KMS-11 (cell line): ENCODE results near the gene CHPT1.

Experiments
- H2AFZ ChIP-seq: fragments of 200-600 bp; sonication (generic); 2 replicates; pipeline ENCODE4 v1.6.1; 2016; ENCODE audit warnings: antibody characterized with exemption, mixed run types, low read depth
- H3K27ac ChIP-seq: fragments of 200-600 bp; sonication (generic); 2 replicates; pipeline ENCODE4 v1.6.1; 2016; ENCODE audit warnings: mild to moderate bottlenecking, mixed run types
- H3K27me3 ChIP-seq: fragments of 200-600 bp; sonication (generic); 2 replicates; pipeline ENCODE4 v1.6.1; 2017; ENCODE audit warnings: mild to moderate bottlenecking, low read depth, mixed run types, moderate library complexity; ENCODE audit not compliant: insufficient read depth
- H3K36me3 ChIP-seq: fragments of 200-600 bp; sonication (generic); 2 replicates; pipeline ENCODE4 v1.6.1; 2017; ENCODE audit warnings: mild to moderate bottlenecking, mixed run types; ENCODE audit not compliant: insufficient read depth
- H3K4me1 ChIP-seq: fragments of 200-600 bp; sonication (generic); 2 replicates; pipeline ENCODE4 v1.6.1; 2016; ENCODE audit warnings: mild to moderate bottlenecking, low read depth, mixed run types; ENCODE audit not compliant: poor library complexity, severe bottlenecking
- H3K4me2 ChIP-seq: fragments of 200-600 bp; sonication (generic); 2 replicates; pipeline ENCODE4 v1.7.0; 2016; ENCODE audit warnings: mild to moderate bottlenecking, mixed run types
- H3K4me3 ChIP-seq: fragments of 200-600 bp; sonication (generic); IDR thresholded peaks from 2 replicates; pipeline ENCODE4 v1.6.1; 2017; ENCODE audit warnings: low read depth, low read length, mixed read lengths; ENCODE audit not compliant: insufficient read depth
- H3K79me2 ChIP-seq: fragments of 200-600 bp; sonication (generic); 2 replicates; pipeline ENCODE4 v1.6.1; 2016; ENCODE audit warnings: low read depth, mixed run types; ENCODE audit not compliant: insufficient read depth
- H3K9ac ChIP-seq: fragments of 200-600 bp; sonication (generic); 2 replicates; pipeline ENCODE4 v1.6.1; 2016; ENCODE audit warnings: mild to moderate bottlenecking, mixed run types
- H4K20me1 ChIP-seq: fragments of 200-600 bp; sonication (generic); 2 replicates; pipeline ENCODE4 v1.6.1; 2016; ENCODE audit warnings: mild to moderate bottlenecking, mixed run types; ENCODE audit not compliant: insufficient read depth
- CTCF ChIP-seq: fragments of 200-600 bp; sonication (generic); conservative IDR thresholded peaks from 2 replicates; pipeline ENCODE4 v1.6.1; 2017; ENCODE audit warnings: low read depth, mild to moderate bottlenecking, antibody characterized with exemption, low read length, moderate library complexity, mixed read lengths

The CHPT1 gene

DNA sequence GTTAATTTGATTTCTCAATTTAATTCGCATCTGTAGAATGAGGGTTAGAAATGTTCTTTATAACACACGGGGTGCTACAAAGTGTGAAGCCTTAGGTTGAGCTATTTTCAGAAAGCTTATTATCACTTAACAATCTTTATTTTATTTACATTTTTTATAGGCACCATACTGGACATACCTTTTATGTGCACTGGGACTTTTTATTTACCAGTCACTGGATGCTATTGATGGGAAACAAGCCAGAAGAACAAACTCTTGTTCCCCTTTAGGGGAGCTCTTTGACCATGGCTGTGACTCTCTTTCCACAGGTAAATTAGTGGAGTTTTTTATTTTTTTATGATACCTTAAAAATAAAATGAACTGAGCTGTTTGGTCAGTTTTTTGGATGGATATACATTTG is 16.5 kb downstream of the CHPT1 start:
- Histone ChIP-seq H3K79me2 (no peaks in the 10 kb centered on the region; the same call in 1 of the 2 replicates), H3K4me1 (peaks cover 9% of the 10 kb centered on the region), H3K27ac (no peak overlapping the region), H3K9ac (no peak overlapping the region), H4K20me1 (no peaks in the 10 kb centered on the region), H3K4me3 (no peak overlapping the region), H3K36me3 (no peaks in the 10 kb centered on the region), H2AFZ (no peak overlapping the region), H3K4me2 (no peak overlapping the region), H3K27me3 (no peaks in the 10 kb centered on the region)
- no peak for TF ChIP-seq CTCF

GRCh38 chr12:101714877-101715444 is 17.5 kb downstream of the CHPT1 start:
- Histone ChIP-seq H3K79me2 (no peaks in the 10 kb centered on the region; the same call in 1 of the 2 replicates), H3K4me3 (no peak overlapping the region)
- no peak for TF ChIP-seq CTCF

DNA sequence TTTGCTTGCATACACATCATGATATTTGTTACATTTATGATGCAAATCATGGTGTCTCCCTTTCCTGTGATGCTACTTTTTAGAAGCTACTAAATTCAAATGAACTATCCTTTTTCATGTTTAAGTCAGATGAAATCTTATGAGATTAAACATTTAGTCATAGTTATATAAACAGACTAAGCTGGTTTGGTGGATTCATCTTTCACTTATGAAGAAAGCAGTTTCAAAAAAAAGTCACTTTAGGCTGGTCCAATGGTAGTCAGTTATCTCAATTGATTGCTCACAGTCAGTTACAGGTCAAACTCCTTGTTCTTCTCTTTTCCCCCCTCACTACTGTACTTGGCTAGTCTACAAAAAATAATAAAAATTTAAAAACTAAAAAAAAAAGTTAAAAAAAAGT is 22.1 kb downstream of the CHPT1 start:
- Histone ChIP-seq H3K27ac (no peak overlapping the region), H3K4me2 (no peak overlapping the region)
- TF ChIP-seq CTCF, result no peak

More at GRCh38 chr12:101714877-101715444, 17.5 kb downstream of the CHPT1 start:
- H3K27me3 ChIP-seq, result no peaks in the 10 kb centered on the region
- no peak overlapping the region for H3K27ac ChIP-seq
- H3K9ac ChIP-seq, result no peak overlapping the region
- H2AFZ ChIP-seq, result no peak overlapping the region
- no peaks in the 10 kb centered on the region for H4K20me1 ChIP-seq
- H3K36me3 ChIP-seq, result no peaks in the 10 kb centered on the region
- no peak overlapping the region for H3K4me2 ChIP-seq
- peaks cover 1% of the 10 kb centered on the region for H3K4me1 ChIP-seq

DNA sequence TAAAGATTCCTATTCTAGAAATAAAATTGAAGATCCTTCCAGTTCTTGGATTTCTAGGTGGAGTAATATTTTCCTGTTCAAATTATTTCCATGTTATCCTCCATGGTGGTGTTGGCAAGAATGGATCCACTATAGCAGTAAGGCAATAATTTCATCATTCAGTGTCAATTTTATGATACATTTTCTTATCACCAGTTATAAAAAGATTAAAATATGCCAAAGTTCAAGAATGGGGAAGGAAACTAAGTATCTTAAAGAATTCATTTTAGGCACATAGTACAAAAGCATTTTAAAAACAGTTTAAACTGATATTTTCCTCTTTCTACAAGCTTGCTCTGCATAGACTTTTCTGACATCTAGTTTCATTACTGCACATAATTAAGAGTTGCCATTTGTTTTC is 22.7 kb downstream of the CHPT1 start:
- Histone ChIP-seq H3K79me2 (no peaks in the 10 kb centered on the region), H3K36me3 (no peaks in the 10 kb centered on the region), H3K4me1 (no peaks in the 10 kb centered on the region), H4K20me1 (no peaks in the 10 kb centered on the region), H3K9ac (no peak overlapping the region), H2AFZ (no peak overlapping the region), H3K4me3 (no peak overlapping the region), H3K27ac (no peak overlapping the region), H3K27me3 (no peaks in the 10 kb centered on the region), H3K4me2 (no peak overlapping the region)
- TF ChIP-seq CTCF, result no peak

More for the DNA sequence above, 22.1 kb downstream of the CHPT1 start:
- H4K20me1 ChIP-seq, result no peaks in the 10 kb centered on the region
- no peaks in the 10 kb centered on the region for H3K4me1 ChIP-seq
- H3K9ac ChIP-seq, result no peak overlapping the region
- no peaks in the 10 kb centered on the region for H3K79me2 ChIP-seq
- H3K36me3 ChIP-seq, result no peaks in the 10 kb centered on the region
- no peak overlapping the region for H3K4me3 ChIP-seq
- H2AFZ ChIP-seq, result no peak overlapping the region
- no peaks in the 10 kb centered on the region for H3K27me3 ChIP-seq
